ENCODE data around the gene FSTL4. TPM values are rescaled to one million over a fixed set of nuclear protein-coding genes. Genes with fewer than 3 reads are reported as not detected.

Gene FSTL4
- total and polyA plus RNA-seq, 2 of the 13 experiments (the other 11 are each of a cell fraction or from before 2014, with no cell fraction given): 2.1 to 3.0 TPM

GRCh38 chr5:133236541-133236951, 375.8 kb downstream of the FSTL4 start (continued):
- no peak for TF ChIP-seq CERS6 (CRISPR knock-in tag; IDR thresholded peaks at IDR 0.05)
- TF ChIP-seq ZNF841 (CRISPR knock-in tag; IDR thresholded peaks at IDR 0.05; ENCODE audit: borderline replicate concordance): no peak
- no peak for TF ChIP-seq ZNF792 (CRISPR knock-in tag; IDR thresholded peaks at IDR 0.05)

GRCh38 chr5:133235696-133236426, 376.5 kb downstream of the FSTL4 start:
- H3K4me1 ChIP-seq (ENCODE audit: insufficient read depth, low read length): peaks cover 10% of the 10 kb centered on the region
- ATAC-seq: no peak
- 96% methylated on average over 8 of the region's 9 CpGs for WGBS (ENCODE audit: low lambda C conversion rate)
- CTCF ChIA-PET (ENCODE audit: low intra/inter-chr PET ratio, low total read pairs): no interaction called here
- H3K9ac ChIP-seq (ENCODE audit: insufficient read depth, low read depth, low read length): no peak overlapping the region
- H3K4me3 ChIP-seq (replicated peaks in 1 of 3; ENCODE audit: insufficient read depth in 1 of 3, low read depth in 2 of 3, low read length in 3 of 3): no peak overlapping the region
- no peak for DNase-seq (ENCODE audit: low spot score)
- in situ Hi-C loops (cut with HindIII; ENCODE audit: extremely low pct_ligation_motif_present, low pct_unique_long_range_greater_than_20kb) (no loop called here), intact Hi-C loops (cut with micrococcal nuclease; ENCODE audit: unreplicated experiment) (no loop called here)
- POLR2A ChIA-PET: no interaction called here
- H3K27me3 ChIP-seq (ENCODE audit: control insufficient read depth in 1 of 2, insufficient read depth in 2 of 2, low read length in 2 of 2): no peaks in the 10 kb centered on the region
- no peak overlapping the region for H2AFZ ChIP-seq (ENCODE audit: low read length)
- no peak for FAIRE-seq
- no peaks in the 10 kb centered on the region for H3K9me3 ChIP-seq (ENCODE audit: low read length)
- H3K36me3 ChIP-seq (replicated peaks in 1 of 2; ENCODE audit: control insufficient read depth in 1 of 2, insufficient read depth in 2 of 2, low read length in 2 of 2): no peaks in the 10 kb centered on the region
- no peaks in the 10 kb centered on the region for H3K79me2 ChIP-seq (ENCODE audit: insufficient read depth, low read length)
- no peak for TF ChIP-seq CHD4 (IDR thresholded peaks at IDR 0.05; ENCODE audit: borderline replicate concordance, low read length)
- TF ChIP-seq ZNF580 (CRISPR knock-in tag; IDR thresholded peaks at IDR 0.05; ENCODE audit: borderline replicate concordance, low read depth): no peak
- TF ChIP-seq E2F5 (CRISPR knock-in tag; conservative IDR thresholded peaks at IDR 0.05): no peak
- no peak for TF ChIP-seq ZNF670 (CRISPR knock-in tag; IDR thresholded peaks at IDR 0.05; ENCODE audit: borderline replicate concordance)
- no peak for TF ChIP-seq ZNF24 (IDR thresholded peaks at IDR 0.05)
- no peak for TF ChIP-seq PREB (CRISPR knock-in tag; IDR thresholded peaks at IDR 0.05)
- TF ChIP-seq ZNF709 (CRISPR knock-in tag; IDR thresholded peaks at IDR 0.05): no peak
- no peak for TF ChIP-seq ZBTB8A (CRISPR knock-in tag; IDR thresholded peaks at IDR 0.05; ENCODE audit: borderline replicate concordance, low read depth)
- no peak for TF ChIP-seq EP300 (IDR thresholded peaks at IDR 0.05; ENCODE audit: low read depth in 2 of 2, low read length in 2 of 2)
- no peak for TF ChIP-seq EP300 (CRISPR knock-in tag; IDR thresholded peaks at IDR 0.05; ENCODE audit: borderline replicate concordance)
- TF ChIP-seq FOXJ3 (CRISPR knock-in tag; IDR thresholded peaks at IDR 0.05; ENCODE audit: borderline replicate concordance): no peak
- no peak overlapping the region for H3K27ac ChIP-seq (ENCODE audit: extremely low read length, insufficient read depth, low read length)
- BruUV-seq (replicated peaks): no TSS peak
- no peak overlapping the region for H3K4me2 ChIP-seq (ENCODE audit: low read depth, low read length)
- H4K20me1 ChIP-seq (ENCODE audit: insufficient read depth, low read length): no peaks in the 10 kb centered on the region

All from HepG2 (cell line).